ENCODE measurements around the gene IRF2BPL.
"Not testable (repeated sequence)": the region's sequence is repeated elsewhere in the genome, so short reads cannot be mapped to it uniquely, and the experiment has no call there.

Gene IRF2BPL

GRCh38 chr14:77033622-77034589, 5.4 kb upstream of the IRF2BPL start:
- DNase-seq (ENCODE audit: low spot score): peak; percentile 93

- peak; percentile 99 for DNase-seq (ENCODE audit: low spot score)
These were observed 4.5 kb upstream of the IRF2BPL start for GRCh38 chr14:77032844-77033621.

- no peak for DNase-seq (ENCODE audit: low spot score)
These were observed 4.0 kb upstream of the IRF2BPL start for GRCh38 chr14:77032491-77032843.

GRCh38 chr14:77031759-77032490, 3.4 kb upstream of the IRF2BPL start:
- peak; percentile 50 for DNase-seq (ENCODE audit: low spot score)

GRCh38 chr14:77027538-77028383, 747 bp downstream of the IRF2BPL start:
- DNase-seq (ENCODE audit: low spot score): peak; percentile 87

- DNase-seq (ENCODE audit: low spot score): peak; percentile 50
These were observed 1.5 kb downstream of the IRF2BPL start for GRCh38 chr14:77026930-77027537.

- peak; percentile 56 for DNase-seq (ENCODE audit: low spot score)
These were observed 2.2 kb downstream of the IRF2BPL start for GRCh38 chr14:77026166-77026929.

GRCh38 chr14:77025744-77026165, 2.8 kb downstream of the IRF2BPL start:
- DNase-seq (ENCODE audit: low spot score): peak; percentile 29

GRCh38 chr14:77024171-77024691, 4.3 kb downstream of the IRF2BPL start:
- peak; percentile 83 for DNase-seq (ENCODE audit: low spot score)

- peak; percentile 65 for DNase-seq (ENCODE audit: low spot score)
These were observed 5.2 kb downstream of the IRF2BPL start for GRCh38 chr14:77023001-77023996.

GRCh38 chr14:77022236-77022852, 6.2 kb downstream of the IRF2BPL start:
- DNase-seq (ENCODE audit: low spot score): peak; percentile 34

GRCh38 chr14:77021424-77021823, 7.1 kb downstream of the IRF2BPL start:
- DNase-seq (ENCODE audit: low spot score): not testable (repeated sequence)

- DNase-seq (ENCODE audit: low spot score): no peak
These were observed 9.7 kb downstream of the IRF2BPL start for GRCh38 chr14:77018785-77019184.

- no peak for DNase-seq (ENCODE audit: low spot score)
These were observed 10.8 kb downstream of the IRF2BPL start for GRCh38 chr14:77017666-77018065.

GRCh38 chr14:77014734-77015133, 13.8 kb downstream of the IRF2BPL start:
- no peak for DNase-seq (ENCODE audit: low spot score)

- DNase-seq (ENCODE audit: low spot score): no peak
These were observed 14.4 kb downstream of the IRF2BPL start for GRCh38 chr14:77014004-77014604.

- no peak for DNase-seq (ENCODE audit: low spot score)
These were observed 16.2 kb downstream of the IRF2BPL start for GRCh38 chr14:77012193-77012765.

Measured in kidney tubule cell (primary cell).